HepG2 (cell line): ENCODE measurements around the gene TCERG1L. TPM values are rescaled to one million over a fixed set of nuclear protein-coding genes. Genes with fewer than 3 reads are reported as not detected.

Experiments
- ATAC-seq: fragments of 200-7000 bp; cut with Tn5 transposase; 3 replicates; pipeline ENCODE4 v1.9.1; 2020; ENCODE audit warnings: mild to moderate bottlenecking, moderate library complexity
- BruUV-seq: library from RNA; stranded (reverse); fragments of 400-500 nt; replicated peaks from 2 replicates; lab custom pipeline; 2021; lab: Mats Ljungman, UMichigan
- CTCF ChIA-PET: fragments of 300-600 bp; formaldehyde crosslinking; extraction: SDS; loops from one replicate; lab custom pipeline; 2021; ENCODE audit warnings: low total read pairs, inconsistent platforms, low intra/inter-chr PET ratio; lab: Yijun Ruan, JAX
- POLR2A ChIA-PET: fragments of 350-600 bp; sonication (Branson Sonifier 250); formaldehyde crosslinking; loops from one replicate; lab custom pipeline; 2020; ENCODE audit warnings: antibody characterized with exemption, inconsistent platforms; lab: Yijun Ruan, JAX
- DNase-seq: peaks from one replicate; pipeline ENCODE4 v3.0.0-alpha.2; 2015; ENCODE audit warnings: low spot score
- FAIRE-seq: peaks from 3 replicates; lab custom pipeline; 2011; peaks lifted over from hg19 to GRCh38; lab: Jason Lieb, UNC
- H2AFZ ChIP-seq: one replicate; pipeline ENCODE4 v1.6.1; 2011; ENCODE audit warnings: low read length, inconsistent platforms
- H3K27ac ChIP-seq: fragments of 300-600 bp; 3 replicates; pipeline ENCODE4 v1.8.0; 2011; ENCODE audit warnings: mixed run types, mild to moderate bottlenecking, mixed read lengths, low read length, inconsistent platforms; ENCODE audit not compliant: insufficient read depth; ENCODE audit errors: extremely low read length
- H3K27me3 ChIP-seq, 2 experiments: fragments of 200-600 bp in 1 of 2; 2 replicates in 1 of 2; 3 replicates in 1 of 2; pipeline versions ENCODE4 v1.6.0 to v1.8.0; 2011; ENCODE audit warnings: low read length in 2 of 2, mild to moderate bottlenecking in 2 of 2, moderate library complexity in 2 of 2, inconsistent platforms in 1 of 2; ENCODE audit not compliant: insufficient read depth in 2 of 2, control insufficient read depth in 1 of 2
- H3K36me3 ChIP-seq, 2 experiments: fragments of 200-600 bp in 1 of 2; replicated peaks in 1 of 2; 2 replicates in 1 of 2; 3 replicates in 1 of 2; pipeline versions ENCODE4 v1.5.1 to v1.8.0; 2011; ENCODE audit warnings: low read length in 2 of 2, inconsistent platforms in 1 of 2; ENCODE audit not compliant: insufficient read depth in 2 of 2, control insufficient read depth in 1 of 2
- H3K4me1 ChIP-seq: 2 replicates; pipeline ENCODE4 v1.5.1; 2012; ENCODE audit warnings: low read length, inconsistent platforms; ENCODE audit not compliant: insufficient read depth
- H3K4me2 ChIP-seq: 2 replicates; pipeline ENCODE4 v1.6.0; 2011; ENCODE audit warnings: low read depth, low read length, inconsistent platforms
- H3K4me3 ChIP-seq, 3 experiments: fragments of 200-600 bp in 1 of 3; sonication (generic), shearing (Covaris generic) in 1 of 3; replicated peaks in 1 of 3; 2 replicates each; pipeline ENCODE4 v1.5.1; 2011 to 2016; ENCODE audit warnings: low read length in 3 of 3, inconsistent platforms in 2 of 3, low read depth in 2 of 3, mild to moderate bottlenecking in 2 of 3, control low read depth in 1 of 3, mixed read lengths in 1 of 3; ENCODE audit not compliant: insufficient read depth in 1 of 3
- H3K79me2 ChIP-seq: one replicate; pipeline ENCODE4 v1.6.1; 2011; ENCODE audit warnings: low read length, inconsistent platforms; ENCODE audit not compliant: insufficient read depth
- H3K9ac ChIP-seq: 2 replicates; pipeline ENCODE4 v1.6.0; 2011; ENCODE audit warnings: mild to moderate bottlenecking, low read depth, low read length, inconsistent platforms; ENCODE audit not compliant: insufficient read depth
- H3K9me3 ChIP-seq: 2 replicates; pipeline ENCODE4 v1.5.1; 2012; ENCODE audit warnings: mild to moderate bottlenecking, low read length
- H4K20me1 ChIP-seq: 2 replicates; pipeline ENCODE4 v1.6.0; 2011; ENCODE audit warnings: inconsistent platforms, mild to moderate bottlenecking, low read length, moderate library complexity; ENCODE audit not compliant: insufficient read depth
- CBFB ChIP-seq: sonication (generic); formaldehyde crosslinking; IDR thresholded peaks from 2 replicates; pipeline ENCODE4 v1.4.0; 2020; ENCODE audit warnings: missing genetic modification reagents
- DNMT3B ChIP-seq: conservative IDR thresholded peaks from 2 replicates; pipeline ENCODE4 v1.6.1; 2016; ENCODE audit warnings: missing biosample characterization, control low read depth
- ELF3 ChIP-seq: IDR thresholded peaks from 2 replicates; pipeline ENCODE4 v1.6.1; 2016; ENCODE audit warnings: missing genetic modification reagents, missing compliant biosample characterization
- FOXK2 ChIP-seq: fragments of 450-650 bp; IDR thresholded peaks from 2 replicates; pipeline ENCODE4 v1.6.1; 2016
- FOXO1 ChIP-seq: sonication (generic); formaldehyde crosslinking; IDR thresholded peaks from 2 replicates; pipeline ENCODE4 v1.4.0; 2020; ENCODE audit warnings: missing genetic modification reagents
- HOXD1 ChIP-seq: sonication (generic); formaldehyde crosslinking; IDR thresholded peaks from 2 replicates; pipeline ENCODE4 v1.5.0; 2020; ENCODE audit warnings: missing genetic modification reagents
- MAFK ChIP-seq, 2 experiments: IDR thresholded peaks in 1 of 2; conservative IDR thresholded peaks in 1 of 2; 2 replicates each; pipeline ENCODE4 v1.6.1; 2011; ENCODE audit warnings: improper control_type of control experiment in 2 of 2, low read length in 2 of 2
- PPARG ChIP-seq: conservative IDR thresholded peaks from 2 replicates; pipeline ENCODE4 v1.6.1; 2016; ENCODE audit warnings: missing biosample characterization, missing genetic modification reagents
- SMAD3 ChIP-seq: sonication (generic); formaldehyde crosslinking; IDR thresholded peaks from 2 replicates; pipeline ENCODE4 v1.4.0; 2020; ENCODE audit warnings: missing genetic modification reagents
- SMC3 ChIP-seq: IDR thresholded peaks from 2 replicates; pipeline ENCODE4 v1.6.1; 2011; ENCODE audit warnings: low read length, improper control_type of control experiment
- TOPORS ChIP-seq: sonication (generic); formaldehyde crosslinking; IDR thresholded peaks from 2 replicates; pipeline ENCODE4 v1.8.0; 2023; ENCODE audit warnings: mild to moderate bottlenecking, missing genetic modification reagents
- TSC22D2 ChIP-seq: sonication (generic); formaldehyde crosslinking; IDR thresholded peaks from 2 replicates; pipeline ENCODE4 v1.5.1; 2020; ENCODE audit warnings: missing genetic modification reagents, mild to moderate bottlenecking, borderline replicate concordance
- ZNF124 ChIP-seq: sonication (generic); formaldehyde crosslinking; IDR thresholded peaks from 2 replicates; pipeline ENCODE4 v1.4.0; 2020; ENCODE audit warnings: missing genetic modification reagents
- ZNF749 ChIP-seq: sonication (generic); formaldehyde crosslinking; IDR thresholded peaks from 2 replicates; pipeline ENCODE4 v1.8.0; 2022; ENCODE audit warnings: mild to moderate bottlenecking, missing genetic modification reagents, moderate library complexity, borderline replicate concordance
- ZNF761 ChIP-seq: sonication (generic); formaldehyde crosslinking; conservative IDR thresholded peaks from 2 replicates; pipeline ENCODE4 v1.4.0; 2020; ENCODE audit warnings: mild to moderate bottlenecking, missing genetic modification reagents
- WGBS: methylation state at CpG from one replicate; pipeline ENCODE4 v1.1.6; 2017; ENCODE audit warnings: low lambda C conversion rate; 5-methylcytosine and 5-hydroxymethylcytosine counted together
- in situ Hi-C: cut with HindIII; loops from 2 replicates; pipeline ENCODE4 v1.10.0; 2017; ENCODE audit warnings: low pct_unique_long_range_greater_than_20kb; ENCODE audit not compliant: extremely low pct_ligation_motif_present
- intact Hi-C: fragments of 100-400 bp; cut with micrococcal nuclease; formaldehyde crosslinking; loops from one replicate; pipeline ENCODE4 v1.10.0; 2022; ENCODE audit not compliant: unreplicated experiment
- polyA plus RNA-seq, 8 experiments: library from polyadenylated mRNA; depleted of rRNA in 3 of 8; stranded (reverse) in 7 of 8; unstranded in 1 of 8; fragments of >200 nt; fragmentation: Illumina TruSeq in 4 of 8; extraction: Trizol in 4 of 8; gene quantifications; 2 replicates each; pipeline versions ENCODE4 v1.2.1 to v1.2.3, GENCODE V29; 2011 to 2016; ENCODE audit warnings: low read depth in 4 of 8, missing spikeins in 1 of 8, mixed read lengths in 1 of 8; ENCODE audit not compliant: insufficient read depth in 1 of 8
- total RNA-seq, 5 experiments: library from RNA; depleted of rRNA; stranded (reverse); fragments of >200 nt; fragmentation: Illumina TruSeq; extraction: Trizol; gene quantifications; 2 replicates each; pipeline ENCODE4 v1.2.3, GENCODE V29; 2016; ENCODE audit warnings: low read depth in 1 of 5
- TF ChIP-seq, protein P1 (sequence below): sonication (generic); formaldehyde crosslinking; IDR thresholded peaks from 2 replicates; pipeline ENCODE4 v1.4.0; 2020; ENCODE audit warnings: missing genetic modification reagents
- TF ChIP-seq, protein P2 (sequence below): sonication (generic); formaldehyde crosslinking; IDR thresholded peaks from 2 replicates; pipeline ENCODE4 v1.4.0; 2020; ENCODE audit warnings: low read depth, mild to moderate bottlenecking, missing genetic modification reagents

Gene TCERG1L
- total and polyA plus RNA-seq, 2 of the 13 experiments (the other 11 are each of a cell fraction or from before 2014, with no cell fraction given): not detected

DNA sequence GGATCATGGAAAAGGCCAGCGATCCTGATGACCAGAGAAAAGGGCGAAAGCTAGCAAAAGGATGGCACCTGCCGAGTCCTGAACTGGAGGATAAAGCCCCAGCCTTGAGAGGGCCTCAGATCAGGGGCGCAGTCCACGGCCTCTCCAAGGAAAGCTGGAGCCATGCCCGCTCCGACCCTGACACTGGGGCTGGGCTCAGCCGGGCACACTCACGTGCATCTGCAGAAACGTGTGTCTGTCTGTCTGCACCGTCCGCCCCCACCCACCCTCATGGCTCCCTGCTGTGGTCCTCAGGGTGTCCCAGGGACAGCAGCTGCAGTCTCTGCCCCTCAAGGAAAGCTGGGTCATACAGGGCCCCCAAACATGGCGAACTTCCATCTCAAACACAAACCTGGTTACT lies 200.5 kb downstream of the TCERG1L start:
- Histone ChIP-seq H3K4me2 (no peak overlapping the region), H3K9ac (no peak overlapping the region), H4K20me1 (no peaks in the 10 kb centered on the region), H3K9me3 (no peaks in the 10 kb centered on the region; the same call in 1 of the 2 replicates), H3K27me3 (peaks cover 2 to 56% of the 10 kb centered on the region in 2 experiments; a peak in 4 of 5 replicates)
- in situ Hi-C loops (no loop called here), intact Hi-C loops (no loop called here)
- CTCF ChIA-PET: no interaction called here
- 0% methylated on average over 3 of the region's 13 CpGs for WGBS
- BruUV-seq: no TSS peak
- POLR2A ChIA-PET: no interaction called here
- no peak for ATAC-seq
- TF ChIP-seq FOXO1 (CRISPR knock-in tag): no peak
- no peak for TF ChIP-seq FOXK2
- TF ChIP-seq ZNF749 (CRISPR knock-in tag): no peak
- TF ChIP-seq, protein P1, sequence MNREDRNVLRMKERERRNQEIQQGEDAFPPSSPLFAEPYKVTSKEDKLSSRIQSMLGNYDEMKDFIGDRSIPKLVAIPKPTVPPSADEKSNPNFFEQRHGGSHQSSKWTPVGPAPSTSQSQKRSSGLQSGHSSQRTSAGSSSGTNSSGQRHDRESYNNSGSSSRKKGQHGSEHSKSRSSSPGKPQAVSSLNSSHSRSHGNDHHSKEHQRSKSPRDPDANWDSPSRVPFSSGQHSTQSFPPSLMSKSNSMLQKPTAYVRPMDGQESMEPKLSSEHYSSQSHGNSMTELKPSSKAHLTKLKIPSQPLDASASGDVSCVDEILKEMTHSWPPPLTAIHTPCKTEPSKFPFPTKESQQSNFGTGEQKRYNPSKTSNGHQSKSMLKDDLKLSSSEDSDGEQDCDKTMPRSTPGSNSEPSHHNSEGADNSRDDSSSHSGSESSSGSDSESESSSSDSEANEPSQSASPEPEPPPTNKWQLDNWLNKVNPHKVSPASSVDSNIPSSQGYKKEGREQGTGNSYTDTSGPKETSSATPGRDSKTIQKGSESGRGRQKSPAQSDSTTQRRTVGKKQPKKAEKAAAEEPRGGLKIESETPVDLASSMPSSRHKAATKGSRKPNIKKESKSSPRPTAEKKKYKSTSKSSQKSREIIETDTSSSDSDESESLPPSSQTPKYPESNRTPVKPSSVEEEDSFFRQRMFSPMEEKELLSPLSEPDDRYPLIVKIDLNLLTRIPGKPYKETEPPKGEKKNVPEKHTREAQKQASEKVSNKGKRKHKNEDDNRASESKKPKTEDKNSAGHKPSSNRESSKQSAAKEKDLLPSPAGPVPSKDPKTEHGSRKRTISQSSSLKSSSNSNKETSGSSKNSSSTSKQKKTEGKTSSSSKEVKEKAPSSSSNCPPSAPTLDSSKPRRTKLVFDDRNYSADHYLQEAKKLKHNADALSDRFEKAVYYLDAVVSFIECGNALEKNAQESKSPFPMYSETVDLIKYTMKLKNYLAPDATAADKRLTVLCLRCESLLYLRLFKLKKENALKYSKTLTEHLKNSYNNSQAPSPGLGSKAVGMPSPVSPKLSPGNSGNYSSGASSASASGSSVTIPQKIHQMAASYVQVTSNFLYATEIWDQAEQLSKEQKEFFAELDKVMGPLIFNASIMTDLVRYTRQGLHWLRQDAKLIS: no peak
- TF ChIP-seq TOPORS (CRISPR knock-in tag): no peak
- TF ChIP-seq, protein P2, sequence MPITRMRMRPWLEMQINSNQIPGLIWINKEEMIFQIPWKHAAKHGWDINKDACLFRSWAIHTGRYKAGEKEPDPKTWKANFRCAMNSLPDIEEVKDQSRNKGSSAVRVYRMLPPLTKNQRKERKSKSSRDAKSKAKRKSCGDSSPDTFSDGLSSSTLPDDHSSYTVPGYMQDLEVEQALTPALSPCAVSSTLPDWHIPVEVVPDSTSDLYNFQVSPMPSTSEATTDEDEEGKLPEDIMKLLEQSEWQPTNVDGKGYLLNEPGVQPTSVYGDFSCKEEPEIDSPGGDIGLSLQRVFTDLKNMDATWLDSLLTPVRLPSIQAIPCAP: no peak
- TF ChIP-seq TSC22D2: no peak
- TF ChIP-seq CBFB (CRISPR knock-in tag): no peak
- TF ChIP-seq ELF3 (CRISPR knock-in tag): no peak
- TF ChIP-seq MAFK (conservative IDR thresholded peaks at IDR 0.05 in 1 of 2, IDR thresholded peaks at IDR 0.05 in 1 of 2; ENCODE audit: low read length in 2 of 2): no peak
- no peak for TF ChIP-seq SMC3
- TF ChIP-seq HOXD1 (CRISPR knock-in tag): no peak
- TF ChIP-seq ZNF124: no peak
- TF ChIP-seq SMAD3 (CRISPR knock-in tag): no peak
- no peak for TF ChIP-seq PPARG (CRISPR knock-in tag)
- TF ChIP-seq ZNF761: no peak
- TF ChIP-seq DNMT3B (CRISPR knock-in tag): no peak
- TF ChIP-seq, all 625 proteins: peak for 0
- H3K4me3 ChIP-seq: no peak overlapping the region
- no peak overlapping the region for H3K27ac ChIP-seq
- no peaks in the 10 kb centered on the region for H3K4me1 ChIP-seq
- no peaks in the 10 kb centered on the region for H3K79me2 ChIP-seq
- H2AFZ ChIP-seq: no peak overlapping the region
- no peaks in the 10 kb centered on the region for H3K36me3 ChIP-seq
- no peak for FAIRE-seq
- no peak for DNase-seq
